ENCODE results near the gene ZBTB3. TPM values are rescaled to one million over a fixed set of nuclear protein-coding genes. Genes with fewer than 3 reads are reported as not detected.
"Not testable (repeated sequence)": the region's sequence is repeated elsewhere in the genome, so short reads cannot be mapped to it uniquely, and the experiment has no call there.

The ZBTB3 gene
- total RNA-seq (2014; rRNA removed; shearing (Covaris generic)), result 9.2 and 11.7 TPM in 2 replicates

GRCh38 chr11:62753736-62754603, at the start of gene ZBTB3:
Gene ZBTB3 (minus strand): TSS chr11:62754160. CDS start chr11:62753664, 496 bp downstream.
- peak; percentile 99 for DNase-seq (ENCODE audit: low read depth)

- DNase-seq (ENCODE audit: low read depth), result no peak
Observed at GRCh38 chr11:62801071-62801470, 47.1 kb upstream of the ZBTB3 start.

- DNase-seq (ENCODE audit: low read depth), result no peak
Observed at GRCh38 chr11:62799486-62799885, 45.5 kb upstream of the ZBTB3 start.

GRCh38 chr11:62796281-62796680, 42.3 kb upstream of the ZBTB3 start:
- no peak for DNase-seq (ENCODE audit: low read depth)

GRCh38 chr11:62794201-62794775, 40.3 kb upstream of the ZBTB3 start:
- no peak for DNase-seq (ENCODE audit: low read depth)

- DNase-seq (ENCODE audit: low read depth), result no peak
Observed at GRCh38 chr11:62792202-62792575, 38.2 kb upstream of the ZBTB3 start.

GRCh38 chr11:62791501-62792201, 37.7 kb upstream of the ZBTB3 start, which contains the start of gene TMEM223:
Gene TMEM223 (minus strand): TSS chr11:62792006. CDS start chr11:62791994, 12 bp downstream.
- peak; percentile 88 for DNase-seq (ENCODE audit: low read depth)

GRCh38 chr11:62789576-62789975, 35.6 kb upstream of the ZBTB3 start:
- DNase-seq (ENCODE audit: low read depth), result no peak

GRCh38 chr11:62788991-62789390, 35.0 kb upstream of the ZBTB3 start:
- DNase-seq (ENCODE audit: low read depth), result no peak

GRCh38 chr11:62787005-62787759, 33.2 kb upstream of the ZBTB3 start, which contains the start of gene TMEM179B:
Gene TMEM179B (plus strand): TSS chr11:62787402. CDS start chr11:62787432, 30 bp downstream.
- peak; percentile 98 for DNase-seq (ENCODE audit: low read depth)

GRCh38 chr11:62786318-62787004, 32.5 kb upstream of the ZBTB3 start:
- peak; percentile 86 for DNase-seq (ENCODE audit: low read depth)

- no peak for DNase-seq (ENCODE audit: low read depth)
Observed at GRCh38 chr11:62782753-62783152, 28.8 kb upstream of the ZBTB3 start.

GRCh38 chr11:62778441-62778840, 24.5 kb upstream of the ZBTB3 start:
- DNase-seq (ENCODE audit: low read depth), result no peak

GRCh38 chr11:62777389-62777788, 23.4 kb upstream of the ZBTB3 start:
- DNase-seq (ENCODE audit: low read depth), result no peak

- no peak for DNase-seq (ENCODE audit: low read depth)
Observed at GRCh38 chr11:62775646-62776045, 21.7 kb upstream of the ZBTB3 start.

- DNase-seq (ENCODE audit: low read depth), result no peak
Observed at GRCh38 chr11:62774407-62774806, 20.4 kb upstream of the ZBTB3 start.

GRCh38 chr11:62771144-62772021, 17.4 kb upstream of the ZBTB3 start, which contains the start of gene TAF6L:
Gene TAF6L (plus strand): TSS chr11:62771396. CDS start chr11:62775784, 4,388 bp downstream.
- DNase-seq (ENCODE audit: low read depth), result peak; percentile 97

GRCh38 chr11:62770778-62771143, 16.8 kb upstream of the ZBTB3 start:
- no peak for DNase-seq (ENCODE audit: low read depth)

GRCh38 chr11:62760867-62761227, 6.9 kb upstream of the ZBTB3 start:
- DNase-seq (ENCODE audit: low read depth), result not testable (repeated sequence)

Measured in Daoy (cell line).